NCI-H1417 treated with DMSO at 0.1 percent for 48 hours (cell line): Measurements from ENCODE around the gene MRPL23.

Experiments used
- DNase-seq: peaks from one replicate; lab custom pipeline; 2025; lab: John Stamatoyannopoulos, UW

Gene MRPL23

DNA sequence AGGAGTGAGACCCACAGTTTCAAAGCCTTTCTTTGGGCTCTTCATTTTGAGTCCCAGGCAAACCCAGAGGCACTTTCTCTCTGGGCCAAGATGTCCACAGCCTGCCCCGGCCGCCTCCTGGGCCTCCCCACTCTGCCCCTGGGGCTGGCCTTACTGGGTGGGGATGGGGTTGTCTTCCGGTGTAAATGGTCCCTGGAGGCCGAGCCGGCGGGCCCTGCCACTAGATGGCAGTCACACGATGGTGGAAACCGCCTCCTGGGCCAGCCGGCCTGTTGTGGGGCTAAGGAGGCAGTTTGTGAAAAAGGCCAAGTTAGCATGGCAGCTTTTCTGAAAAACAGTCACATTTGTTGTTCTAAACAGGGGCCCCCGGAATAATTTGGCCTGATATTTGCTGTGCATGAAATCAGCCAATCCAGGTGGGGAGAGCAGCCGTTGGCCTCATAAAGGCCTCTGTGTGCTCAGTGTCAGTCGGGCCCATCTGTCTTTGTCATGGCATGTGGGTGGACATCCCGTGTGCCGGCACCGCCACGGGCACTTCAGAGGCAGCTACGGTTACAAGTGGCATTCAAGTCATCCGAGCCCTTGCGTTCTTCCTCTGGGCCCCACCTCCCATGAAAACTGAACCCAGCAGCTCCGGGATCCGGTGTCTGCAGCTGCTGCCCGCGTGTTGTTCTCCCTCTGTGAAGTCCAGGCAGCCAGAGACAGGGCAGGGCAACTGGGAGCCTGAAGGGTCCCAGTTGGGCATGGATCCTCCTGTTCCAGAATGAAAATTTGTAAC, 6.5 kb downstream of the MRPL23 start:
- no peak for DNase-seq

GRCh38 chr11:1958367-1958766, 11.2 kb downstream of the MRPL23 start:
- DNase-seq, result no peak

DNA sequence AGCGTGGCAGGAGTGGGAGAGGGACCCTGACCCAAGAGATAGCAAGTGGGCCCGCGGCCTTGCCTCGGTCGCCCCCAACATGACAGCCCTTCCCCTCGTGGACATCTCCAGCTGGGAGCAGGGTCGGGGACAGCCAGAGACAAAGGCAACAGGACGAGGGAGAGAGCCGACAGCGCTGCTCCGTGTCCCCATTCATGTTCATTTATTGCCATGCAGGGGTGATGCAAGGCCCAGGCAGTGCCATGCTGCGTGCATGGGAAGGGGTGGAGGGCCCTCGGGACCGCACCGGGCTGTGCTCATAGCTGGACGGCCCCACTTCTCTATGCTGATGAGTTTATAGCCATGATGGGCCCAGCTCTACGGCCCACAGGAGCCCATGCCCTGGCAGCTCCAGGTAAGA, 12.7 kb downstream of the MRPL23 start:
- DNase-seq, result no peak

GRCh38 chr11:1963864-1964263, 16.7 kb downstream of the MRPL23 start:
- DNase-seq, result no peak

- no peak for DNase-seq
Measured at GRCh38 chr11:1964348-1964747, 17.2 kb downstream of the MRPL23 start.

GRCh38 chr11:1964955-1965354, 17.8 kb downstream of the MRPL23 start:
- no peak for DNase-seq

DNA sequence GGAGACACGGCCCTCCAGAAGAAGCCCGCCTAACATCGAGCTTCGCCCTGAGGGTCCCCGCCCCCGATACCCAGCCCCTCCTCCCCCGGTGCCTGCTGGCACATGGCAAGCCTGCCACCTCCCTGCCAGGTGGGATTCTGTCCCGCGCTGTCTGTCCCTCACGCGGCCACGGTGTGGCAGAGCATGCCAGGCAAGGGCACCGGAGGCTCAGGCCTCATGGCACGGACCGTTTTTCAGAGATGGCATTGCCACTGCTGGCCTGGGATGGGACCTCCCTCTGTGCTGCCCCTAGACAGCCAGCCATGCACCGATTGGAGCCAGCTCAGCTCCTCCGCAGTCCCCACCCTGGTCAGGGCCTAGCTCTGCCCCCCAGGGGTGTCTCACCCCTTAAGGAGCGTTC, 19.4 kb downstream of the MRPL23 start:
- no peak for DNase-seq

DNA sequence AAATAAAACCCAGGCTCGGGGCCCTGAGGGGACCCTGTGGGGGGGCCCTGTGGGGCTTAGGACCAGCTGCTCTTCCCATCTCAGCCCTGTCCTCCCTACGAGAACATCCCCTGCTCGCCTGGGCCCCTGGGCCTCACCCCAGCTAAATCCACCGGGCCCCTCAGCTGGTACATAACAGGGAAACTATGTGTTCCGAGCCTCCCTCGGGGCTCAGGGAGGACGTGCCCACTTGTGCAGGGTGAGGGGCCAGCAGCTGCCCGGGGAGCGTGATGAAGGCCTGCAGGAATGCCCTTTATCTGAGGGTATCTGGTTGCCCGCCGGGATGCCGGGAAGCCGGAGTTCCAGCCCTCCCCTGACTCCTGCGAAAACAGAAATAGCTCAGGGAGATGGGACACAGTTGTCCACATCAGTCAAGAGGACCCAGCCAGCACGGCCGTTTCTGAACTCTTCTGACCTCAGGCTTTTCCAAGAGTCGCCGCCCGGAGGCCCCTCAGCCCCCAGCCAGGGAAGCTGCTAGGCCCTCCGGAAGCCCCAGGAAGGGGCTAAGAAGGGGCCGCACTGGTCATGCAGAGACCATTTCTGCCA, 20.6 kb downstream of the MRPL23 start:
- no peak for DNase-seq

- no peak for DNase-seq
Measured at GRCh38 chr11:1968454-1969002, 21.4 kb downstream of the MRPL23 start.

DNA sequence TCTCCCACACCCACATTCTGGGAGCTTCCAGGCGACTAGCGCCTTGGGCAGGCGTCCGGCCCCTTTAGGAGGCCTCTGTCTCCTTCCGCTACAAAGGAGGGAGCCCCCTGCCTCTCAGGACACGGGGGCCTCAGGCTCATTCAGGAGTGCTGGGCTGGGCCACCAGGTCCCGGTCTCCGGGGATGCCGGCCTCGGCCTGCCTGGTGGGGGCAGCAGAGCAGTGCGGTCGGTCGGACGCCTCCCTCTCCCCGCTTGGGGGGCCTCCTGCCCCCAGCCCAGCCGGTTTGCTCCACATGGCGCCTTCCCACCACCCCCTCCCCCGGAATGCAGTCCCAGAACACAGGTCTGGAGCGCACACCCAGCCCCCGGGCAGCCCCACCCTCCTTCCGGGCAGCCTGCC, 21.9 kb downstream of the MRPL23 start:
- no peak for DNase-seq

DNA sequence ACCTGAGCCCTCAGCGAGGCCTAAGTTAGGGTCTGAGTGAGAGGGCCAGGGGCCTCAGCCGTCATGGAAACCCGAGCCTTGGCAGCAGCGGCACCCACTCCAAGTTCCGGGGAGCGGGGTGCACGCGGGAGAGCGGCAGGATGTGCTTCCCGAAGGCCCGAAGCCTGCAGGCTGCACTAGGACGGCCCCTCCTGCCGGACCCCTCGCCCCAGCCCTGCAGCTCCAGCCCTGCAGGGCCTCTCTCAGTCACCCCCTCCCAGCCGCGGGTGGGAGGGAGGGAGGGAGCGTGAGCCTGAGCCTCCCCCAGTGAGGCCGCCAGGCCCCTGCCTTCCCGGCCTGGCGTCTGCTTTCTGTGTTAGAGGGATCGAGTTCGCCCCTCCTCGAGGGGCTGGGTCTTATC, 22.6 kb downstream of the MRPL23 start:
- no peak for DNase-seq

- no peak for DNase-seq
Measured at GRCh38 chr11:1970956-1971355, 23.8 kb downstream of the MRPL23 start.

- DNase-seq, result no peak
Measured at GRCh38 chr11:1975185-1975584, 28.1 kb downstream of the MRPL23 start.

DNA sequence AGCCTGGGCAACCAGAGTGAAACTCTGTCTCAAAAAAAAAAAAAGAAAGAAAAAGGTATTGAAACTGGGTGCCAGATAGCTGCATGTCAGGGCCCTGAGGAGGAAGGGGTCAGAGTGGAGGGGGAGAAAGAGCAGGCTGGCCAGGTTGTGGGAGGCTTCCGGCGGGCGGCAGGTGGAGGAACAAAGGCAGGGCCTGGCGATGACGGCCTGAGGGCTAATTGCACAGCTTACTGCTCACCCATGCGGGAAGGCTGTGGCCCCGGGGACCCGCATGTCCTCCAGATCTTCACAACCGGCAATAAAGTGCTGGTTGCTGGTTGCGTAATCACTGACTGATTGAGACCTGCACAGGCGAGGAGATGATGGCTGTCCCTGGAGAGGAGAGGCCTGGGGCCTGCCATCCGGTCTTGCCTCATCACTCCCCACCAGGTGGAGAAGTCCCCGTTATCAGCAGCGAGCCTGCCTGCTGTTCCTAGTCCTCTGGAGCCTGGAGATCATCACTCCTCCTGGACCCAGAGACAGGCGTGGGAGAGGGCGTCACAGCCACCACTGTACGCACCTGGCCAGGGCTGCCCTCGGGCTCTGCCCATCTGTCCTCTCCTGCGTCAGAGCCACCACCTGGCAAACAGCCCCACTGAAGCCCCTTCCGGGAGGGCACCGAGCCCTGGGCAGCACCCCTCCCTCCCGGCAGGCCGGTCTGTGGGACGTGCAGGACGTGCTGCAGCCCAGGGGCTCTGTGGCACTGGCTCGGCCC, 31.8 kb downstream of the MRPL23 start:
- no peak for DNase-seq

DNA sequence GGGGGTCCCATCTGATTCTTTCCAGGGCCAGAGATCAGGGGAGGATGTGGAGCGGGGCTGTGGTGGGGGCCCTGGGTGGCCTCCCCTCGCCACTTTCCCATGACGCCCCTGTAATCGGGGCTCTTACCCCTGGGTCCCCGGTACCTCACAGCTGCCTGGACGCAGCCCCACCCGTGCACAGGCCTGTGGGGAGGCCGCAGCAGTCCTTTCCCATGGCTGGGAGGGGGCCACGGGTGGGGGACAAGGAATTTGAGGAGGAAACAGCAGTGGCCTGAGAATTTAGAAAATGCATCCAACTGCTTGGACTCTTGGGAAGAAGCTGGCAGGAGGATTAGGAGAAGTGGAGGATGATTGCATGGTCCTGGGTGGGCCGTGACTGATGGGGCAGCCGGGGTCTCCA, 32.5 kb downstream of the MRPL23 start:
- DNase-seq, result no peak

DNA sequence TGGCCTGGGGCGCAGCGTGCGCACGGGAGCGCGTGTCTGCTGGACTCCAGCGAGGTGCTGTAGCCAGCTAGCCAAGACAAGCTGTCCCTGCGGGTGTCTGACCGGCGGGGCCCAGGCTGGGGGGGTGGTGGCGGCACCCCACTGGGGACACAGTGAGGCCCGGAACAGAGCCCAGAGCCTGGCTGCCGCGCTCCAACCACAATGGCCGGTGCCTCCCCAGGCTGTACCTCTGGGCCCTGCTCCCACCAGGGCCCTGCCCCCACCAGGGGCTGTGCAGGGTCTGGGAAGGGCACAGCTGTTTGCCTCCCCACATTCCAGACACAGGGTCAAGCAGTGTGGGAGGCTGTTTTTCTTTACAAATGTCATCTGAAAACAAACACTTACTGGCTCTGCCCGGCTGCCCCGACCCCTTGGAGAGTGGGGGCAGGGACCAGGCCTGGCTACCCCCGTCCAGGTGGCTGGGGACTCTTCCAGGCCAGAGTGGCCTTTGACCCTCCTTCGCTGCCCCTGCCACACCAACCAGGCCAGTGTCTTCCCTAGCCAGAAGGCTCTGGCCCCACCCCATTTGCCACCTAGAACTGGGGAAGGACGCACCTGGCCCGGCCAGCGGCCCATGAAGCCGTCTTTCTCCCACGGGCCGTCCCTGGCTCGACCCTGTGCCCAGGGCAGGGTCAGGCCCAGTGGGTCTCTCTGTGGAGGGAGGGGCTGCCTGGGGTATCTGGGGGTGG, 35.9 kb downstream of the MRPL23 start:
- no peak for DNase-seq

DNA sequence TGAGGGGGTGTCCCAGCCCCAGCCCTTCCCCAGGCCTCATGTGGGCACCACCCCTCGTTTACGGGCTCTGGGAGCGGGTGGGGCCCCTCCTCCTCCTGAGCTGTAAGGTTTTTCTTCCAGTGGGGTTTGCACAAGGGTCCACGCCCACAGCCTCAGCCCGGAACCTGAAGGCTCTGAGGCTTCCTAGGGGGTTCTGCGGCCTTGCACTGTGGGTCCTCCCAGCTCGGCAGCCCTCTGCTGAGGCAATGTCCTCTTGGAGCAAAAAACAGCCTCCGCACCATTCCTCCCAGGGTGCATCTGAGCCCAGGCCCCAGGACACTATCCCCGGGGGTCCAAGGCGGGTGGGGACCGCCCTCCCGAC, 36.4 kb downstream of the MRPL23 start:
- no peak for DNase-seq

GRCh38 chr11:1987024-1987423, 39.9 kb downstream of the MRPL23 start:
- DNase-seq, result no peak

GRCh38 chr11:1988174-1988573, 41.0 kb downstream of the MRPL23 start:
- no peak for DNase-seq

DNA sequence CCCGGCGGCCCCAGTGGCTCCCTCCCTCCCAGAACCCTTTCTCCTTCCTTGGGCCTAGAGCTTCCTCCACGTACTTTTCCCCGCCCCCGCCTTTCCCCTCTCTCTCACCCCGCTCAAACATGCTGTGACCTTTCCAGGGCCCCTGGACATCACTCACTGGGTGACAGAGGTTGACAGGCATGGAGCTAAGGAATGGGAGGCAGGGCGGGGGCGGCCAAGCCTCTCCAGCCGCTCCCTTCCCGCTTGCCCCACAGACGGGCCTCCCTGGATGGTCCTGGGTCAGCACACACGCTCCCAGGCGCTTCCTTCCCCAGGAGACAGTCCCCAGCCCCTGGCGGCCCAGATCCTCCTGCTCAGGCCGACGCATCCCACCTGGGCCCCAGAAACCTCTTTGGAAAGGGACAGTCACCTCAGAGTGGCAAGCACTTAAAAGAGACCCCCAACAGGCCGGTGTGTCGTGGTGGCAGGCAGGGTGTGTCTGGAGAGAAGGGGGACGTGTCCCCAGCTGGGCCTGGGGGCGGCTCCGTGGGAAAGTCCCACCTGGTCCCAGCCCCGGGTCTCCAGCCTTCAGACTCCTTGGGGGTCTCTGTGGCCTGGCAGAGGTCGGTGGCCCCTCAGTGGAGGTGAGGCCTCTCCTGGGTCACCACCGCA, 41.7 kb downstream of the MRPL23 start:
- DNase-seq, result no peak

GRCh38 chr11:1989953-1990352, 42.8 kb downstream of the MRPL23 start:
- no peak for DNase-seq
